Measurements from ENCODE around the gene NEK4.

NEK4 gene

DNA sequence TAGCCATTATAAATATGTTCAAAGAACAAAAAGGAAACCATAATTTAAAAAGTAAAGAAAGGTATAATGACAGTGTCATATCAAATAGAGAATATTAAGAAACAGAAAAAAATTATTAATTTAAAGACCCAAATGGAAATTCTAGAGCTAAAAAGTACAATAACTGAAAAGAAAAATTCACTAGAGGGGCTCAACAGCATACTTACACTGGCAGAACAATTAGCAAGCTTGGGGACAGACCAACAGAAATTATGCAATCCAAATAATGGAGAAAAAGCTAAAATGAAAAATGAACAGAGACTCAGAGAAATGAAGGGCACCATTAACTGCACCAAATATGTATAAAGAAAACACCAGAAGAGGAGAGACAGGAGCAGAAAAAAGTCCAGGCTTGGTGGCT, 51.1 kb downstream of the NEK4 start:
- Histone ChIP-seq H3K4me1 (ENCODE audit: control insufficient read depth in 1 of 2, insufficient read depth in 2 of 2, low read length in 2 of 2) (peaks cover 0 to 10% of the 10 kb centered on the region in 2 donors), H3K27me3 (ENCODE audit: control insufficient read depth in 1 of 2, insufficient read depth in 2 of 2, low read length in 2 of 2) (no peaks in the 10 kb centered on the region), H3K36me3 (ENCODE audit: control insufficient read depth in 1 of 2, insufficient read depth in 2 of 2, low read length in 2 of 2) (peaks cover 0 to 5% of the 10 kb centered on the region in 2 donors), H3K9me3 (ENCODE audit: control insufficient read depth in 1 of 2, low read length in 2 of 2) (no peaks in the 10 kb centered on the region), H3K27ac (ENCODE audit: low read depth, low read length) (no peak overlapping the region), H3K9ac (ENCODE audit: low read depth in 1 of 2, low read length in 2 of 2) (no peak overlapping the region), H3K4me3 (ENCODE audit: low read depth in 1 of 2, low read length in 2 of 2) (no peak overlapping the region)

- no peak overlapping the region for H3K27ac ChIP-seq (ENCODE audit: low read depth, low read length)
- peaks cover 0 to 5% of the 10 kb centered on the region in 2 donors for H3K36me3 ChIP-seq (ENCODE audit: control insufficient read depth in 1 of 2, insufficient read depth in 2 of 2, low read length in 2 of 2)
- no peaks in the 10 kb centered on the region for H3K9me3 ChIP-seq (ENCODE audit: control insufficient read depth in 1 of 2, low read length in 2 of 2)
- H3K4me1 ChIP-seq (ENCODE audit: control insufficient read depth in 1 of 2, insufficient read depth in 2 of 2, low read length in 2 of 2), result peaks cover 0 to 7% of the 10 kb centered on the region in 2 donors
- no peak overlapping the region for H3K4me3 ChIP-seq (ENCODE audit: low read depth in 1 of 2, low read length in 2 of 2)
- H3K27me3 ChIP-seq (ENCODE audit: control insufficient read depth in 1 of 2, insufficient read depth in 2 of 2, low read length in 2 of 2), result no peaks in the 10 kb centered on the region
- no peak overlapping the region for H3K9ac ChIP-seq (ENCODE audit: low read depth in 1 of 2, low read length in 2 of 2)
Observed at GRCh38 chr3:52715714-52716305, 54.9 kb downstream of the NEK4 start.

DNA sequence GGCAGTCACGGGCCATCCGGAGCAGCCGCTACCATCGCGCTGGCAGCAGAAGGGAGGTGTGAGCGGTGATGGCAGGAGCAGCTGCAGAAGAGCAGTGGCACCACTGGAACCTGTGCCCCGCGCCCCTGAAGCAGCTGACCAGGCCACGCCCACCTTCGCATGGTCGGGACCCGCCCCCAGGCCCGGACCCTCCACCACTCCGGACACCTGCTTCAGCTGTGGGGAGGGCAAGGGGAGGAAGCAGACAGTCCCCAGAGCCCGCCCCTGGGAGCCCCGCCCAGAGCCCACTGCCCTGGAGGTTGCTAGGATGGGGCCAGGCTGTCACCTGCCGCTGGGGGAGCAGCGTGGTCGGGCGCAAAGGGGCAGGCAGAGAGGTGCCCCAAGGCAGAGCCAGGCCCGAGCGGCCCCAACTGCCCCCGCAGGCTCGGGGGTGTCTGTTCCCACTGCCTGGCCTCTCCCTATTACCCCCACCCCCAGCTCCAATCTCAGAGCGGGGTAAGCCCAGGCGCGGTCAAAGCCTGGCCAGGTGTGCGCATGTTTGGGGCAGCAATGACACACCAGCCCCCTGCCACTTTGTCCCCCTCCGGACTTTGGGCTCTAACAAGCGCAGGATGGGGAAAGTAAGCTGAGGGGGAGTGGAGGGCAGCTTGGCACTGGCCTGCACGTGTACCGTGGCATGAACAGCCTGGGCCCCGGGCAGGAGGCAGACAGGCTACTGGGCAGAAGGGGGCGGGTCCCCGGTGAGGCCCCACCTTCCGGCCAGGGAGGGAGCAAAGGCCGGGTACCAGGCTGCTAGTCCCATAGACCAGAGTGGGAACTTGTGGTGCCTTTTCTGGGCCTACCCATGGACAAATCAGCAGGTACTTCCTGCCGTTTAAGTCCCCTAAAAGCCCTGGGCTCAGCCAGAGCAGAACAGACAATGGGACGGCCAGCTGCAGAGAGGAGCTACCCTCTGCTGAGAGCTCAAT, 56.1 kb downstream of the NEK4 start:
- Histone ChIP-seq H3K9ac (ENCODE audit: low read depth in 1 of 2, low read length in 2 of 2) (peak overlapping the region in 1 of 2 donors; percentile 47), H3K27me3 (ENCODE audit: control insufficient read depth in 1 of 2, insufficient read depth in 2 of 2, low read length in 2 of 2) (no peaks in the 10 kb centered on the region), H3K9me3 (ENCODE audit: control insufficient read depth in 1 of 2, low read length in 2 of 2) (no peaks in the 10 kb centered on the region), H3K4me1 (ENCODE audit: control insufficient read depth in 1 of 2, insufficient read depth in 2 of 2, low read length in 2 of 2) (no peaks in the 10 kb centered on the region), H3K36me3 (ENCODE audit: control insufficient read depth in 1 of 2, insufficient read depth in 2 of 2, low read length in 2 of 2) (peaks cover 0 to 5% of the 10 kb centered on the region in 2 donors), H3K4me3 (ENCODE audit: low read depth in 1 of 2, low read length in 2 of 2) (peak overlapping the region; percentile 41 to 62), H3K27ac (ENCODE audit: low read depth, low read length) (no peak overlapping the region)

- H3K36me3 ChIP-seq (ENCODE audit: control insufficient read depth in 1 of 2, insufficient read depth in 2 of 2, low read length in 2 of 2), result peaks cover 0 to 12% of the 10 kb centered on the region in 2 donors
- H3K27me3 ChIP-seq (ENCODE audit: control insufficient read depth in 1 of 2, insufficient read depth in 2 of 2, low read length in 2 of 2), result no peaks in the 10 kb centered on the region
- no peak overlapping the region for H3K9ac ChIP-seq (ENCODE audit: low read depth in 1 of 2, low read length in 2 of 2)
- peaks cover 4 to 7% of the 10 kb centered on the region in 2 donors for H3K4me1 ChIP-seq (ENCODE audit: control insufficient read depth in 1 of 2, insufficient read depth in 2 of 2, low read length in 2 of 2)
- no peak overlapping the region for H3K27ac ChIP-seq (ENCODE audit: low read depth, low read length)
- no peak overlapping the region for H3K4me3 ChIP-seq (ENCODE audit: low read depth in 1 of 2, low read length in 2 of 2)
- no peaks in the 10 kb centered on the region for H3K9me3 ChIP-seq (ENCODE audit: control insufficient read depth in 1 of 2, low read length in 2 of 2)
Observed at GRCh38 chr3:52712291-52713212, 58.2 kb downstream of the NEK4 start.

DNA sequence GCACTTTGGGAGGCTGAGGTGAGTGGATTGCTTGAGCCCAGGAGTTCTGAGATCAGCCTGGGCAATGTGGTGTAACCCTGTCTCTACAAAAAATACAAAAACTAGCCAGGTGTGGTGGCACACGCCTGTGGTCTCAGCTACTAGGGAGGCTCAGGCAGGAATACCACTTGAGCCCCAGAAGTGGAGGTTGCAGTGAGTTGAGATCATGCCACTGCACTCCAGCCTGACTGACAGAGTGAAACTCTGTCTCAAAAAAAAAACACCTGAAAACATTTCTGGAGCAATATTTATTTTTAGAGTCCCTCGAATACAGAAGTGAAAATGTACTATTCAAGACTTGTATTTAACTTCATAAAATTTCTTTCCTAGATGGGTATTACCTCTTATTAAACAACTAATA, 60.2 kb downstream of the NEK4 start:
- H3K27me3 ChIP-seq (ENCODE audit: control insufficient read depth in 1 of 2, insufficient read depth in 2 of 2, low read length in 2 of 2), result no peaks in the 10 kb centered on the region
- peaks cover 0 to 12% of the 10 kb centered on the region in 2 donors for H3K36me3 ChIP-seq (ENCODE audit: control insufficient read depth in 1 of 2, insufficient read depth in 2 of 2, low read length in 2 of 2)
- H3K9me3 ChIP-seq (ENCODE audit: control insufficient read depth in 1 of 2, low read length in 2 of 2), result no peaks in the 10 kb centered on the region
- H3K9ac ChIP-seq (ENCODE audit: low read depth in 1 of 2, low read length in 2 of 2), result no peak overlapping the region
- no peak overlapping the region for H3K4me3 ChIP-seq (ENCODE audit: low read depth in 1 of 2, low read length in 2 of 2)
- H3K4me1 ChIP-seq (ENCODE audit: control insufficient read depth in 1 of 2, insufficient read depth in 2 of 2, low read length in 2 of 2), result peaks cover 8 to 18% of the 10 kb centered on the region in 2 donors
- no peak overlapping the region for H3K27ac ChIP-seq (ENCODE audit: low read depth, low read length)

GRCh38 chr3:52707585-52707984, 63.2 kb downstream of the NEK4 start:
- Histone ChIP-seq H3K27ac (ENCODE audit: low read depth, low read length) (no peak overlapping the region), H3K9ac (ENCODE audit: low read depth in 1 of 2, low read length in 2 of 2) (peak overlapping the region in 1 of 2 donors; percentile 25), H3K4me1 (ENCODE audit: control insufficient read depth in 1 of 2, insufficient read depth in 2 of 2, low read length in 2 of 2) (peaks cover 22 to 36% of the 10 kb centered on the region in 2 donors), H3K9me3 (ENCODE audit: control insufficient read depth in 1 of 2, low read length in 2 of 2) (no peaks in the 10 kb centered on the region), H3K27me3 (ENCODE audit: control insufficient read depth in 1 of 2, insufficient read depth in 2 of 2, low read length in 2 of 2) (no peaks in the 10 kb centered on the region), H3K36me3 (ENCODE audit: control insufficient read depth in 1 of 2, insufficient read depth in 2 of 2, low read length in 2 of 2) (peaks cover 0 to 12% of the 10 kb centered on the region in 2 donors), H3K4me3 (ENCODE audit: low read depth in 1 of 2, low read length in 2 of 2) (peak overlapping the region; percentile 27 to 94)

DNA sequence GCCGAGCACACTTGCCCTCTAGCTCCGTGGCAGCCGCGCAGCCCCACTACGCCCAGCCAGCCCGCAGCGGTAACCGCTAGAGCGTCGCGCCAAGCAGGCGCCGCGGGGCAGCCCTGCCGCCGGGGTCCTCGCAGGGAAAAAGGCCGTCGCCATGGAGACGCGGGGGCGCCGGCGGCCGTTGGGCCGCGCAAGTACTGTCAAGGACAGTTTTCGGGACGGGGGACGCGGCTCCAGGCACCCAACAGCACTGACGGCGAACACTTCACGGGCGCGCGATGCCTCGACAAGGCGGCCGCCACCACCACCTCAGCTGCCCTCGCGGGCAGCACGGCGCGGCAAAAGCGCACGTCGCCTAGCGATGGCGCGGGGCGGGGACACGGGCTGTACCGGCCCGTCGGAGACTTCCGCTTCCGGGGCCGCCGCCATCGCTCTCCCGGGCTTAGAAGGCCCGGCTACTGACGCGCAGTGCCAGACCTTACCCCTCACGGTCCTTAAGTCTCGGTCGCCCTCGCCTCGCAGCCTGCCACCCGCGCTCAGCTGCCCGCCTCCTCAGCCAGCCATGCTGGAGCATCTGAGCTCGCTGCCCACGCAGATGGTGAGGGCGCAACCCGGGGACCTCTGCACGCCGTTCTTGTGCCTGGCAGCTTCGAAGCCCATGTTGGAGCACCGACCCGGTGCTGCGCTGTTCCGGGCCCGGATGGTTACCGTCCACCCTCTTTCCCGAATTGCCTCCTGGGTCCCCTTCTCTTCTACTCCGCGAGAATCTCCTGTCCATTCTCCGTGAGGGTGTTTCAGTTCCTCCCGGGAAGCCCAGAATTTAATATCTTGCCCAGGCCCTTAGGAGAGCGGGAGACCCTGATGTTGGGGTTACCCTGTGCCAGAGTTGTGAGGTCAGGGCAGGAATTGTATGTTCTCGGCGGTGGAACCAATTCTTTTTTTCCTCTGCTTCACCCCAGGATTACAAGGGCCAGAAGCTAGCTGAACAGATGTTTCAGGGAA, 64.8 kb downstream of the NEK4 start, which contains the start of the genes GLT8D1 and SPCS1:
TSS of gene GLT8D1 (minus strand) at position 104 of the 999 bp plus-strand sequence. CDS start 5,331 bp downstream, outside the sequence.
TSS of gene SPCS1 (plus strand) at position 419 of the 999 bp plus-strand sequence. CDS start at position 560, 141 bp downstream.
- peaks cover 22 to 36% of the 10 kb centered on the region in 2 donors for H3K4me1 ChIP-seq (ENCODE audit: control insufficient read depth in 1 of 2, insufficient read depth in 2 of 2, low read length in 2 of 2)
- no peaks in the 10 kb centered on the region for H3K27me3 ChIP-seq (ENCODE audit: control insufficient read depth in 1 of 2, insufficient read depth in 2 of 2, low read length in 2 of 2)
- H3K9ac ChIP-seq (ENCODE audit: low read depth in 1 of 2, low read length in 2 of 2), result peak within 1 kb of the TSS; percentile 87 to 90
- H3K27ac ChIP-seq (ENCODE audit: low read depth, low read length), result peak within 1 kb of the TSS; percentile 91
- H3K4me3 ChIP-seq (ENCODE audit: low read depth in 1 of 2, low read length in 2 of 2), result peak within 1 kb of the TSS; percentile 93 to 94
- peaks cover 0 to 12% of the 10 kb centered on the region in 2 donors for H3K36me3 ChIP-seq (ENCODE audit: control insufficient read depth in 1 of 2, insufficient read depth in 2 of 2, low read length in 2 of 2)
- no peaks in the 10 kb centered on the region for H3K9me3 ChIP-seq (ENCODE audit: control insufficient read depth in 1 of 2, low read length in 2 of 2)

DNA sequence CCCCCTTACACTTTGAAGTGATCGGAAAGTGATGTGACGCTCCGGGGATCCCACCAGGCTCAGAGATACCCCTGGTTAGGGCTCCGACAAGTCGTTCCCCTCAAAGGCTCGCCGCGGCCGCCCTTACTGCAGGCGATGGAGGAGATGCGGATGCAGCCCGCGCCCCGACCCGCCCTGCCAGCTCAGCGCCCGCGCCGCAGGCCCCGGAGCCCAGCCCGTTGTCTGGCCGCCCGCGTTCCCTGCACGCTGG, 65.4 kb downstream of the NEK4 start:
- Histone ChIP-seq H3K9me3 (ENCODE audit: control insufficient read depth in 1 of 2, low read length in 2 of 2) (no peaks in the 10 kb centered on the region), H3K27me3 (ENCODE audit: control insufficient read depth in 1 of 2, insufficient read depth in 2 of 2, low read length in 2 of 2) (no peaks in the 10 kb centered on the region), H3K36me3 (ENCODE audit: control insufficient read depth in 1 of 2, insufficient read depth in 2 of 2, low read length in 2 of 2) (peaks cover 0 to 12% of the 10 kb centered on the region in 2 donors), H3K27ac (ENCODE audit: low read depth, low read length) (peak overlapping the region; percentile 91), H3K4me3 (ENCODE audit: low read depth in 1 of 2, low read length in 2 of 2) (peak overlapping the region; percentile 93 to 94), H3K9ac (ENCODE audit: low read depth in 1 of 2, low read length in 2 of 2) (peak overlapping the region; percentile 84 to 87), H3K4me1 (ENCODE audit: control insufficient read depth in 1 of 2, insufficient read depth in 2 of 2, low read length in 2 of 2) (peaks cover 22 to 36% of the 10 kb centered on the region in 2 donors)
